Loucy (cell line): ENCODE results near the gene SCYL3.
"Not testable (repeated sequence)": the region's sequence is repeated elsewhere in the genome, so short reads cannot be mapped to it uniquely, and the experiment has no call there.

Source experiments
- CTCF ChIP-seq: fragments of 200-600 bp; sonication (generic); conservative IDR thresholded peaks from 2 replicates; pipeline ENCODE4 v1.5.1; 2014; ENCODE audit warnings: mild to moderate bottlenecking, antibody characterized with exemption, low read length
- EZH2phosphoT487 ChIP-seq: fragments of 200-600 bp; IDR thresholded peaks from 2 replicates; pipeline ENCODE4 v1.6.1; 2018; ENCODE audit warnings: antibody characterized with exemption, mild to moderate bottlenecking, moderate library complexity, borderline replicate concordance

DNA sequence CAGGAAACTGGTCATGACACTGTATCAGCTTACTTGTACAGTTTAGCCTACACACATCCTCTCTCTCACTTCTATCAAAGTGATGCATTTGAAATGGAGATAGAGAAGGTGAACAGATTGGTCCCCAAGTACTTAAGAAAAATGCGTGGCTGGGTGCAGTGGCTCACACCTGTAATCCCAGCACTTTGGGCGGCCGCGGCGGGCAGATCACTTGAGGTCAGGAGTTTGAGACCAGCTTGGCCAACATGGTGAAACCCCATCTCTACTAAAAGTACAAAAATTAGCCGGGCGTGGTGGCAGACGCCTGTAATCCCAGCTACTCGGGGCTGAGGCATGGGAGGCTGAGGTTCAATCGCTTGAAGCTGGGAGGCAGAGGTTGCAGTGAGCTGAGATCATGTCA is 29.2 kb downstream of the SCYL3 start:
- TF ChIP-seq CTCF, EZH2phosphoT487: not testable (repeated sequence)
